Fibroblast of the aortic adventitia (primary cell): Measurements from ENCODE around the gene PXN. TPM values are rescaled to one million over a fixed set of nuclear protein-coding genes. Genes with fewer than 3 reads are reported as not detected.

ENCODE experiments used
- DNase-seq: peaks from one replicate; pipeline ENCODE4 v3.0.0-alpha.2; 2010; ENCODE audit warnings: low read depth
- H3K4me3 ChIP-seq: 2 replicates; pipeline ENCODE4 v1.5.1; 2011; ENCODE audit warnings: low read depth, mild to moderate bottlenecking, control low read depth, low read length, moderate library complexity
- total RNA-seq: library from RNA; depleted of rRNA; stranded (reverse); fragments of >200 nt; gene quantifications from 2 replicates; pipeline ENCODE4 v1.2.3, GENCODE V29; 2012; ENCODE audit warnings: low replicate concordance
- TF ChIP-seq, protein P1 (sequence below): IDR thresholded peaks from 2 replicates; pipeline ENCODE4 v1.5.1; 2011; ENCODE audit warnings: mild to moderate bottlenecking, low read length, control low read depth, inconsistent platforms; ENCODE audit not compliant: insufficient read depth

PXN gene
- total RNA-seq, 1 donor: 68.3 TPM

DNA sequence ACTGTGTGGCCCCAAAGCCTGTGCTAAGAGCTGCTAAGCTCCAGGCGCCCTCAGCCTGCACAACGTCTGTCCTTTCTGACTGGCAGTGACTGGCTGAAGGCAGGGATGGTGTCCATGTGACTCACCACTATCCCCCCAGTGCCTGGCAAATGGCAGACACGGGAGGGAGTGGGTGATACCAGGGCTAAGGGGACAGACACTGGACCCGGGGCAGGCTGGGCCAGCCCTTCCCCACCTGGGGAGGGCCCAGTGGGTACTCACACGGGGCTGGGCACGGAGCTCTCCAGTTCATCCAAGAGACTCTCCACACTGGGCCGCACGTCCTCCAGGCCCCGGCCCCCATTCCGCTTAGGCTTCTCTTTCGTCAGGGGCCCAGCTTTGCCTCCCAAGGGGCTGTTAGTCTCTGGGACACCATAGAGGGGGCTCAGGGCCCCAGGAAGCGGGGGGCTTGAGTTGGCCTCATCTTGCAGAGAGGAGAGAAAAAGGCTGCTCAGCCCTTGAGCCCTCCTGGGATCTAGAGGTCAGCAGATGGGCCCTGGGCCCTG lies 43.2 kb downstream of the PXN start:
- TF ChIP-seq, protein P1, sequence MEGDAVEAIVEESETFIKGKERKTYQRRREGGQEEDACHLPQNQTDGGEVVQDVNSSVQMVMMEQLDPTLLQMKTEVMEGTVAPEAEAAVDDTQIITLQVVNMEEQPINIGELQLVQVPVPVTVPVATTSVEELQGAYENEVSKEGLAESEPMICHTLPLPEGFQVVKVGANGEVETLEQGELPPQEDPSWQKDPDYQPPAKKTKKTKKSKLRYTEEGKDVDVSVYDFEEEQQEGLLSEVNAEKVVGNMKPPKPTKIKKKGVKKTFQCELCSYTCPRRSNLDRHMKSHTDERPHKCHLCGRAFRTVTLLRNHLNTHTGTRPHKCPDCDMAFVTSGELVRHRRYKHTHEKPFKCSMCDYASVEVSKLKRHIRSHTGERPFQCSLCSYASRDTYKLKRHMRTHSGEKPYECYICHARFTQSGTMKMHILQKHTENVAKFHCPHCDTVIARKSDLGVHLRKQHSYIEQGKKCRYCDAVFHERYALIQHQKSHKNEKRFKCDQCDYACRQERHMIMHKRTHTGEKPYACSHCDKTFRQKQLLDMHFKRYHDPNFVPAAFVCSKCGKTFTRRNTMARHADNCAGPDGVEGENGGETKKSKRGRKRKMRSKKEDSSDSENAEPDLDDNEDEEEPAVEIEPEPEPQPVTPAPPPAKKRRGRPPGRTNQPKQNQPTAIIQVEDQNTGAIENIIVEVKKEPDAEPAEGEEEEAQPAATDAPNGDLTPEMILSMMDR: no peak
- DNase-seq: no peak
- H3K4me3 ChIP-seq: no peak overlapping the region

DNA sequence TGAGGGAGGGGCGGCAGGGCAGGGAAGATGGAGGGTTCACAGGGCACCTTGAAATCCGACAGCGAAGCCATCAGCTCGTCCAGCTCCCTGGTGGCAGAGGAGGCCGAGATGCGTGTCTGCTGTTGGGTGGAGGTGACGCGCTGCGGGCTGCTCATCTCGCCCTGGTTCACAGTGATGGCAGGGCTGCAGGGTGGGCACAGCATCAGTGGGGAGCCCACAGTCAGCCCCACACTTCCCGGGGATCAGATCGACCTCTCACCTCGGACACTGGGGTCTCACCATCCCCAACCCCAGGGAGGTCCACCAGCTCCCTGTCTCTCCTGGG lies 44.0 kb downstream of the PXN start:
- TF ChIP-seq, protein P1: no peak
- DNase-seq: no peak
- H3K4me3 ChIP-seq: no peak overlapping the region

GRCh38 chr12:120220838-120221575 lies 44.5 kb downstream of the PXN start:
- DNase-seq: no peak
- no peak overlapping the region for H3K4me3 ChIP-seq
- TF ChIP-seq, protein P1: no peak

GRCh38 chr12:120218680-120219606 lies 46.6 kb downstream of the PXN start:
- TF ChIP-seq, protein P1: no peak
- no peak for DNase-seq

DNA sequence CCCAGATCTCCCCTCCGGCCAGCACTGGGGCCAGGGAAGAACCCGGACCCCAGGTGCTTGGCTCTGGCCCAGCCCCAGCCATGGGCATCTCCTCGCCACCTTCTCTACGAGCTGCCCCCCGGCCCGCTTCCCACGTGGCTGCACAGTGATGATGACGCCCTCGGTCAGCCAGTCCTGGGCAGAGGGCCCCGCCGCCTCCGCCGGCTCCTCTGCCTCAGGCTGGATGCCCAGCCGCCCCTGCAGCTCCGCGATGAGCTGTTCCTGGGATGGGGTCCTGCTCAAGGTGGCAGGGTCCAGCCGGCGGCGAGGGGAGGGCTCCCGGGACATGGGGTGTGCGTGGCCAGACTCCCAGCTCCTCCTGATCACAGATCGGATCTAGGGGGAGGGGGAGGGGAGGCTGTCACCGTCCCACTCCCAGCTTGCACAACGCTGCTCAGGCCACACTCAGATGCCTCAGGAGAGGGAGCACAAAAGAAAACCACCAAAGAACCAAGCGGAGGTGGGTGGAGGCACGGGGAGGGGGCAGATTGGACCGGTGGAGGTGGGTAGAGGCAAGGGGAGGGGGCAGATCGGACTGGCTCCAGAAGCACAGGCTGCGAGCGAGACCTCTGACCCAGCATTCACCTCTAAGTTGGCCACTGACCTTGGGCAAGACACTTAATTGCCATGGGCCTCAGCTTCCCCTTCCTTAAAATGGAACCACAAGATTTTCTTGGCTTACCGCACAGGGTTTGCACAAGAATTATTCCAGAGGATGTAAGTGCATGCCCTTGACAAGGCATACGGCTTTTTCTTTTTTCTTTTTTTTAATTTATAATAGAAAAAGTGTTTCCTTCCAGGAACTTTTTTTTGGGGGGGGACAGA lies 48.6 kb downstream of the PXN start:
- no peak overlapping the region for H3K4me3 ChIP-seq
- TF ChIP-seq, protein P1: no peak
- DNase-seq: no peak

More at GRCh38 chr12:120218680-120219606, 46.6 kb downstream of the PXN start:
- H3K4me3 ChIP-seq: no peak overlapping the region
